ENCODE results near the gene ACADM. TPM values are rescaled to one million over a fixed set of nuclear protein-coding genes. Genes with fewer than 3 reads are reported as not detected.
"Not testable (repeated sequence)": the region's sequence is repeated elsewhere in the genome, so short reads cannot be mapped to it uniquely, and the experiment has no call there.

Gene ACADM
- polyA plus RNA-seq, 10 donors = 58.2 to 85.8 (median 64.2) TPM

- no peak for DNase-seq
Measured at GRCh38 chr1:75791022-75791421, 66.5 kb downstream of the ACADM start.

- no peak for DNase-seq
Measured at GRCh38 chr1:75792091-75792490, 67.6 kb downstream of the ACADM start.

- no peak for DNase-seq
Measured at GRCh38 chr1:75794382-75794781, 69.9 kb downstream of the ACADM start.

- no peak for DNase-seq
Measured at GRCh38 chr1:75795703-75796193, 71.2 kb downstream of the ACADM start.

- peak in 1 of 3 donors; percentile 11 for DNase-seq
Measured at GRCh38 chr1:75796376-75797272, 72.1 kb downstream of the ACADM start, which contains the start of gene MSH4. Gene MSH4 (plus strand): TSS chr1:75796882. CDS start chr1:75796986, 104 bp downstream.

- no peak for DNase-seq
Measured at GRCh38 chr1:75797273-75797588, 72.7 kb downstream of the ACADM start.

- DNase-seq = no peak
Measured at GRCh38 chr1:75797606-75798216, 73.2 kb downstream of the ACADM start.

- DNase-seq = not testable (repeated sequence)
Measured at GRCh38 chr1:75801480-75801879, 77.0 kb downstream of the ACADM start.

- DNase-seq = no peak
Measured at GRCh38 chr1:75808921-75809320, 84.4 kb downstream of the ACADM start.

- DNase-seq = not testable (repeated sequence)
Measured at GRCh38 chr1:75810113-75810512, 85.6 kb downstream of the ACADM start.

- DNase-seq = peak in 2 of 3 donors; percentile 7 to 41
Measured at GRCh38 chr1:75811211-75811981, 86.9 kb downstream of the ACADM start.

- DNase-seq = no peak
Measured at GRCh38 chr1:75812065-75812464, 87.6 kb downstream of the ACADM start.

Other genes with a start within 250 kb of the ACADM start
- gene SLC44A5, start 113.6 kb upstream of the ACADM start, polyA plus RNA-seq (ENCODE audit: insufficient read length in 10 of 10) = 1 to 10 TPM in 2 of 10 donors, under 1 TPM in 8; 0.11 to 2.9 (median 0.50) TPM
- 100 to 1,000 TPM in 3 of 10 donors, 10 to 100 TPM in 7; 67.1 to 127 (median 93.2) TPM for gene RABGGTB, start 61.5 kb downstream of the ACADM start, polyA plus RNA-seq (ENCODE audit: insufficient read length in 10 of 10)
- gene MSH4, start 72.2 kb downstream of the ACADM start, polyA plus RNA-seq (ENCODE audit: insufficient read length in 10 of 10) = 1 to 10 TPM in 1 of 10 donors, under 1 TPM in 9; 0.19 to 1.2 (median 0.36) TPM
- gene ASB17, start 207.7 kb downstream of the ACADM start, polyA plus RNA-seq (ENCODE audit: insufficient read length in 10 of 10) = not detected